HepG2 (cell line): Measurements from ENCODE around the gene NCCRP1. TPM values are rescaled to one million over a fixed set of nuclear protein-coding genes. Genes with fewer than 3 reads are reported as not detected.

ENCODE experiments used
- ATAC-seq: fragments of 200-7000 bp; cut with Tn5 transposase; 3 replicates; pipeline ENCODE4 v1.9.1; 2020; ENCODE audit warnings: mild to moderate bottlenecking, moderate library complexity
- BruUV-seq: library from RNA; stranded (reverse); fragments of 400-500 nt; replicated peaks from 2 replicates; lab custom pipeline; 2021; lab: Mats Ljungman, UMichigan
- CTCF ChIA-PET: fragments of 300-600 bp; formaldehyde crosslinking; extraction: SDS; loops from one replicate; lab custom pipeline; 2021; ENCODE audit warnings: low total read pairs, inconsistent platforms, low intra/inter-chr PET ratio; lab: Yijun Ruan, JAX
- POLR2A ChIA-PET: fragments of 350-600 bp; sonication (Branson Sonifier 250); formaldehyde crosslinking; loops from one replicate; lab custom pipeline; 2020; ENCODE audit warnings: antibody characterized with exemption, inconsistent platforms; lab: Yijun Ruan, JAX
- DNase-seq: peaks from one replicate; pipeline ENCODE4 v3.0.0-alpha.2; 2015; ENCODE audit warnings: low spot score
- FAIRE-seq: peaks from 3 replicates; lab custom pipeline; 2011; peaks lifted over from hg19 to GRCh38; lab: Jason Lieb, UNC
- H2AFZ ChIP-seq: one replicate; pipeline ENCODE4 v1.6.1; 2011; ENCODE audit warnings: low read length, inconsistent platforms
- H3K27ac ChIP-seq: fragments of 300-600 bp; 3 replicates; pipeline ENCODE4 v1.8.0; 2011; ENCODE audit warnings: mixed run types, mild to moderate bottlenecking, mixed read lengths, low read length, inconsistent platforms; ENCODE audit not compliant: insufficient read depth; ENCODE audit errors: extremely low read length
- H3K27me3 ChIP-seq, 2 experiments: fragments of 200-600 bp in 1 of 2; 2 replicates in 1 of 2; 3 replicates in 1 of 2; pipeline versions ENCODE4 v1.6.0 to v1.8.0; 2011; ENCODE audit warnings: low read length in 2 of 2, mild to moderate bottlenecking in 2 of 2, moderate library complexity in 2 of 2, inconsistent platforms in 1 of 2; ENCODE audit not compliant: insufficient read depth in 2 of 2, control insufficient read depth in 1 of 2
- H3K36me3 ChIP-seq, 2 experiments: fragments of 200-600 bp in 1 of 2; replicated peaks in 1 of 2; 2 replicates in 1 of 2; 3 replicates in 1 of 2; pipeline versions ENCODE4 v1.5.1 to v1.8.0; 2011; ENCODE audit warnings: low read length in 2 of 2, inconsistent platforms in 1 of 2; ENCODE audit not compliant: insufficient read depth in 2 of 2, control insufficient read depth in 1 of 2
- H3K4me1 ChIP-seq: 2 replicates; pipeline ENCODE4 v1.5.1; 2012; ENCODE audit warnings: low read length, inconsistent platforms; ENCODE audit not compliant: insufficient read depth
- H3K4me2 ChIP-seq: 2 replicates; pipeline ENCODE4 v1.6.0; 2011; ENCODE audit warnings: low read depth, low read length, inconsistent platforms
- H3K4me3 ChIP-seq, 3 experiments: fragments of 200-600 bp in 1 of 3; sonication (generic), shearing (Covaris generic) in 1 of 3; replicated peaks in 1 of 3; 2 replicates each; pipeline ENCODE4 v1.5.1; 2011 to 2016; ENCODE audit warnings: low read length in 3 of 3, inconsistent platforms in 2 of 3, low read depth in 2 of 3, mild to moderate bottlenecking in 2 of 3, control low read depth in 1 of 3, mixed read lengths in 1 of 3; ENCODE audit not compliant: insufficient read depth in 1 of 3
- H3K79me2 ChIP-seq: one replicate; pipeline ENCODE4 v1.6.1; 2011; ENCODE audit warnings: low read length, inconsistent platforms; ENCODE audit not compliant: insufficient read depth
- H3K9ac ChIP-seq: 2 replicates; pipeline ENCODE4 v1.6.0; 2011; ENCODE audit warnings: mild to moderate bottlenecking, low read depth, low read length, inconsistent platforms; ENCODE audit not compliant: insufficient read depth
- H3K9me3 ChIP-seq: 2 replicates; pipeline ENCODE4 v1.5.1; 2012; ENCODE audit warnings: mild to moderate bottlenecking, low read length
- H4K20me1 ChIP-seq: 2 replicates; pipeline ENCODE4 v1.6.0; 2011; ENCODE audit warnings: inconsistent platforms, mild to moderate bottlenecking, low read length, moderate library complexity; ENCODE audit not compliant: insufficient read depth
- HNRNPLL ChIP-seq: fragments of 200-400 bp; formaldehyde crosslinking; IDR thresholded peaks from 2 replicates; pipeline ENCODE4 v1.6.1; 2017; ENCODE audit warnings: mild to moderate bottlenecking, low read depth, low read length; ENCODE audit not compliant: poor library complexity, severe bottlenecking
- ZIK1 ChIP-seq: sonication (generic); formaldehyde crosslinking; IDR thresholded peaks from 2 replicates; pipeline ENCODE4 v1.5.0; 2020; ENCODE audit warnings: mild to moderate bottlenecking, low read depth, missing genetic modification reagents, borderline replicate concordance
- ZNF460 ChIP-seq: sonication (generic); formaldehyde crosslinking; IDR thresholded peaks from 2 replicates; pipeline ENCODE4 v1.5.1; 2020; ENCODE audit warnings: missing genetic modification reagents, mild to moderate bottlenecking, borderline replicate concordance
- WGBS: methylation state at CpG from one replicate; pipeline ENCODE4 v1.1.6; 2017; ENCODE audit warnings: low lambda C conversion rate; 5-methylcytosine and 5-hydroxymethylcytosine counted together
- in situ Hi-C: cut with HindIII; loops from 2 replicates; pipeline ENCODE4 v1.10.0; 2017; ENCODE audit warnings: low pct_unique_long_range_greater_than_20kb; ENCODE audit not compliant: extremely low pct_ligation_motif_present
- intact Hi-C: fragments of 100-400 bp; cut with micrococcal nuclease; formaldehyde crosslinking; loops from one replicate; pipeline ENCODE4 v1.10.0; 2022; ENCODE audit not compliant: unreplicated experiment
- polyA plus RNA-seq, 8 experiments: library from polyadenylated mRNA; depleted of rRNA in 3 of 8; stranded (reverse) in 7 of 8; unstranded in 1 of 8; fragments of >200 nt; fragmentation: Illumina TruSeq in 4 of 8; extraction: Trizol in 4 of 8; gene quantifications; 2 replicates each; pipeline versions ENCODE4 v1.2.1 to v1.2.3, GENCODE V29; 2011 to 2016; ENCODE audit warnings: low read depth in 4 of 8, missing spikeins in 1 of 8, mixed read lengths in 1 of 8; ENCODE audit not compliant: insufficient read depth in 1 of 8
- total RNA-seq, 5 experiments: library from RNA; depleted of rRNA; stranded (reverse); fragments of >200 nt; fragmentation: Illumina TruSeq; extraction: Trizol; gene quantifications; 2 replicates each; pipeline ENCODE4 v1.2.3, GENCODE V29; 2016; ENCODE audit warnings: low read depth in 1 of 5
- TF ChIP-seq, protein P1 (sequence below): sonication (generic); formaldehyde crosslinking; IDR thresholded peaks from 2 replicates; pipeline ENCODE4 v1.5.1; 2020; ENCODE audit warnings: missing genetic modification reagents, mild to moderate bottlenecking, borderline replicate concordance
- TF ChIP-seq, protein P2 (sequence below): sonication (generic); formaldehyde crosslinking; IDR thresholded peaks from 2 replicates; pipeline ENCODE4 v1.4.0; 2020; ENCODE audit warnings: missing genetic modification reagents
- TF ChIP-seq, protein P3 (sequence below), 2 experiments: fragments of 450-650 bp in 1 of 2; sonication (generic) in 1 of 2; formaldehyde crosslinking in 1 of 2; IDR thresholded peaks; 2 replicates each; pipeline versions ENCODE4 v1.6.1 to v1.8.0; 2016 to 2022; ENCODE audit warnings: antibody characterized with exemption in 1 of 2, mild to moderate bottlenecking in 1 of 2, missing genetic modification reagents in 1 of 2

Gene NCCRP1
- total and polyA plus RNA-seq, 2 of the 13 experiments (the other 11 are each of a cell fraction or from before 2014, with no cell fraction given) = not detected

DNA sequence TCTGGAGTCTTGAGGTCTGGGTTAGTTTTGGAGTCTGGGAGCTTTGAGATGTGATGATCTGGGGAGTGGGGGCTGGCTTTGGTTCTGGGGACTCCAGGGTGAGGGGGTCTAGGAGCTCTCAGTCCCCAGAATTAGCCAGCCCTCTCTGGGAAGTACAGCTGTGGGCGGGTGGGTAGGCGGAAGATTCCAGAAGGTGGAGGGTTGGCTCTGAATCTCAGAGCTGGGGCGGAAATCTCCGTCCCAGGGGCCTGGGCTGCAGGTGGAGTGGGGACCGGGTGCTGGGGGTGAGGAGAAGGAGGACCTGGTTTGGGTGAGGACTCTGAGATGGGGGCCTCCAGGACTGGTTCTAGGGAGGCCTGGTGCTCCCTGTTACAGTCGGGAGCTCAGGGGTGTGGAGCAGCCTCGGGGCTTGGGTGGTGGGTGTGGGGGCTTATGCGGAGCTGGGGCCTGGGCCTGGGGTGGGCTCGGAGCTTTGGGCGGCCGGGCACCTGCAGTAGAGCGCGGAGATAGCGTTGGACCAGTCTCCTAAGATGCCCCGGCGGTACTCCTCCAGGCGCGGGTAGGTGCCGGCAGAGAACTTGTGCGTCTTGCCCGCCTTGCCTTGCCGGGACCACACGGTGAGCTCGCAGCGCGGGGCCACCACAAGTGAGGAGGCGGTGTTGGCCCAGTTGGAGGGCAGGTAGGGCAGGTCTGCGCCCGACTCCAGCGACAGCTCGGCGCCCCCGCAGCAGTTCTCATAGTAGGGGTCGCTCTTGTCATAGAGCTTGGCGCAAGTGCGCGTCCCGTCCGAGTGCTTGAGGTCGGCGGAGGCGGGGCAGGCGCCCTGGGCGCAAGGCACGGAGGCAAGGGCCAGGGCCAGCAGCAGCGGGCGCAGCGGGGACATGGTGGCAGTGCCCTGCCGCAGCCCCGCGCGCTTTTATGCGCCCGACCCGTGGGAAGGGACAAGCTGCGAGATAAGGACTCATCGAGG is 6.9 kb downstream of the NCCRP1 start, which contains the start of gene SYCN:
SYCN (minus strand) TSS at position 892 of the 970 bp plus-strand sequence; CDS start at position 883, 9 bp downstream.
- ATAC-seq (peak; percentile 28; the same call in 2 of the 3 replicates), DNase-seq (no peak), FAIRE-seq (no peak)
- no TSS peak for BruUV-seq
- POLR2A ChIA-PET = interaction anchor here (1.4 kb wide), 1 partner anchor 273 kb away, joined by 3 read pairs; the partner anchor contains the start of genes MRPS12 and SARS2
- Histone ChIP-seq H3K9me3 (no peaks in the 10 kb centered on the region), H3K27ac (no peak within 1 kb of the TSS), H3K79me2 (no peaks in the 10 kb centered on the region), H3K4me3 (no peak within 1 kb of the TSS), H2AFZ (no peak within 1 kb of the TSS), H3K27me3 (peaks cover 6 to 52% of the 10 kb centered on the region in 2 experiments), H3K4me2 (no peak within 1 kb of the TSS), H4K20me1 (no peaks in the 10 kb centered on the region), H3K9ac (no peak within 1 kb of the TSS), H3K4me1 (peaks cover 9% of the 10 kb centered on the region; the same call in 1 of the 2 replicates), H3K36me3 (no peaks in the 10 kb centered on the region)
- in situ Hi-C loops (no loop called here), intact Hi-C loops (no loop called here)
- CTCF ChIA-PET = no interaction called here
- WGBS = 42% methylated on average over 18 of the region's 57 CpGs
- TF ChIP-seq ZIK1 (CRISPR knock-in tag) = no peak
- peak; percentile 42 for TF ChIP-seq HNRNPLL
- TF ChIP-seq, protein P1, sequence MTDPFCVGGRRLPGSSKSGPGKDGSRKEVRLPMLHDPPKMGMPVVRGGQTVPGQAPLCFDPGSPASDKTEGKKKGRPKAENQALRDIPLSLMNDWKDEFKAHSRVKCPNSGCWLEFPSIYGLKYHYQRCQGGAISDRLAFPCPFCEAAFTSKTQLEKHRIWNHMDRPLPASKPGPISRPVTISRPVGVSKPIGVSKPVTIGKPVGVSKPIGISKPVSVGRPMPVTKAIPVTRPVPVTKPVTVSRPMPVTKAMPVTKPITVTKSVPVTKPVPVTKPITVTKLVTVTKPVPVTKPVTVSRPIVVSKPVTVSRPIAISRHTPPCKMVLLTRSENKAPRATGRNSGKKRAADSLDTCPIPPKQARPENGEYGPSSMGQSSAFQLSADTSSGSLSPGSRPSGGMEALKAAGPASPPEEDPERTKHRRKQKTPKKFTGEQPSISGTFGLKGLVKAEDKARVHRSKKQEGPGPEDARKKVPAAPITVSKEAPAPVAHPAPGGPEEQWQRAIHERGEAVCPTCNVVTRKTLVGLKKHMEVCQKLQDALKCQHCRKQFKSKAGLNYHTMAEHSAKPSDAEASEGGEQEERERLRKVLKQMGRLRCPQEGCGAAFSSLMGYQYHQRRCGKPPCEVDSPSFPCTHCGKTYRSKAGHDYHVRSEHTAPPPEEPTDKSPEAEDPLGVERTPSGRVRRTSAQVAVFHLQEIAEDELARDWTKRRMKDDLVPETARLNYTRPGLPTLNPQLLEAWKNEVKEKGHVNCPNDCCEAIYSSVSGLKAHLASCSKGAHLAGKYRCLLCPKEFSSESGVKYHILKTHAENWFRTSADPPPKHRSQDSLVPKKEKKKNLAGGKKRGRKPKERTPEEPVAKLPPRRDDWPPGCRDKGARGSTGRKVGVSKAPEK (CRISPR knock-in tag) = no peak
- TF ChIP-seq ZNF460 (CRISPR knock-in tag) = no peak
- TF ChIP-seq, protein P2, sequence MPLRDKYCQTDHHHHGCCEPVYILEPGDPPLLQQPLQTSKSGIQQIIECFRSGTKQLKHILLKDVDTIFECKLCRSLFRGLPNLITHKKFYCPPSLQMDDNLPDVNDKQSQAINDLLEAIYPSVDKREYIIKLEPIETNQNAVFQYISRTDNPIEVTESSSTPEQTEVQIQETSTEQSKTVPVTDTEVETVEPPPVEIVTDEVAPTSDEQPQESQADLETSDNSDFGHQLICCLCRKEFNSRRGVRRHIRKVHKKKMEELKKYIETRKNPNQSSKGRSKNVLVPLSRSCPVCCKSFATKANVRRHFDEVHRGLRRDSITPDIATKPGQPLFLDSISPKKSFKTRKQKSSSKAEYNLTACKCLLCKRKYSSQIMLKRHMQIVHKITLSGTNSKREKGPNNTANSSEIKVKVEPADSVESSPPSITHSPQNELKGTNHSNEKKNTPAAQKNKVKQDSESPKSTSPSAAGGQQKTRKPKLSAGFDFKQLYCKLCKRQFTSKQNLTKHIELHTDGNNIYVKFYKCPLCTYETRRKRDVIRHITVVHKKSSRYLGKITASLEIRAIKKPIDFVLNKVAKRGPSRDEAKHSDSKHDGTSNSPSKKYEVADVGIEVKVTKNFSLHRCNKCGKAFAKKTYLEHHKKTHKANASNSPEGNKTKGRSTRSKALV (CRISPR knock-in tag) = peak; percentile 86
- TF ChIP-seq, protein P3, sequence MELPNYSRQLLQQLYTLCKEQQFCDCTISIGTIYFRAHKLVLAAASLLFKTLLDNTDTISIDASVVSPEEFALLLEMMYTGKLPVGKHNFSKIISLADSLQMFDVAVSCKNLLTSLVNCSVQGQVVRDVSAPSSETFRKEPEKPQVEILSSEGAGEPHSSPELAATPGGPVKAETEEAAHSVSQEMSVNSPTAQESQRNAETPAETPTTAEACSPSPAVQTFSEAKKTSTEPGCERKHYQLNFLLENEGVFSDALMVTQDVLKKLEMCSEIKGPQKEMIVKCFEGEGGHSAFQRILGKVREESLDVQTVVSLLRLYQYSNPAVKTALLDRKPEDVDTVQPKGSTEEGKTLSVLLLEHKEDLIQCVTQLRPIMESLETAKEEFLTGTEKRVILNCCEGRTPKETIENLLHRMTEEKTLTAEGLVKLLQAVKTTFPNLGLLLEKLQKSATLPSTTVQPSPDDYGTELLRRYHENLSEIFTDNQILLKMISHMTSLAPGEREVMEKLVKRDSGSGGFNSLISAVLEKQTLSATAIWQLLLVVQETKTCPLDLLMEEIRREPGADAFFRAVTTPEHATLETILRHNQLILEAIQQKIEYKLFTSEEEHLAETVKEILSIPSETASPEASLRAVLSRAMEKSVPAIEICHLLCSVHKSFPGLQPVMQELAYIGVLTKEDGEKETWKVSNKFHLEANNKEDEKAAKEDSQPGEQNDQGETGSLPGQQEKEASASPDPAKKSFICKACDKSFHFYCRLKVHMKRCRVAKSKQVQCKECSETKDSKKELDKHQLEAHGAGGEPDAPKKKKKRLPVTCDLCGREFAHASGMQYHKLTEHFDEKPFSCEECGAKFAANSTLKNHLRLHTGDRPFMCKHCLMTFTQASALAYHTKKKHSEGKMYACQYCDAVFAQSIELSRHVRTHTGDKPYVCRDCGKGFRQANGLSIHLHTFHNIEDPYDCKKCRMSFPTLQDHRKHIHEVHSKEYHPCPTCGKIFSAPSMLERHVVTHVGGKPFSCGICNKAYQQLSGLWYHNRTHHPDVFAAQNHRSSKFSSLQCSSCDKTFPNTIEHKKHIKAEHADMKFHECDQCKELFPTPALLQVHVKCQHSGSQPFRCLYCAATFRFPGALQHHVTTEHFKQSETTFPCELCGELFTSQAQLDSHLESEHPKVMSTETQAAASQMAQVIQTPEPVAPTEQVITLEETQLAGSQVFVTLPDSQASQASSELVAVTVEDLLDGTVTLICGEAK (IDR thresholded peaks at IDR 0.05) = no peak
- TF ChIP-seq, protein P3 (CRISPR knock-in tag; IDR thresholded peaks at IDR 0.05) = no peak
